ENCODE measurements around the gene KLF1.

- TF ChIP-seq CTCF (IDR thresholded peaks at IDR 0.05): no peak
- no peak for TF ChIP-seq ZFX (IDR thresholded peaks at IDR 0.05; ENCODE audit: borderline replicate concordance)
Measured at GRCh38 chr19:12834976-12835757, 51.8 kb downstream of the KLF1 start.
